H1 (cell line): ENCODE results near the gene LRRC46. TPM values are rescaled to one million over a fixed set of nuclear protein-coding genes. Genes with fewer than 3 reads are reported as not detected.

ENCODE experiments used
- ATF3 ChIP-seq: IDR thresholded peaks from 2 replicates; pipeline ENCODE4 v1.6.1; 2011; ENCODE audit warnings: low read depth, mild to moderate bottlenecking, low read length; ENCODE audit not compliant: insufficient read depth
- CBX5 ChIP-seq: fragments of 300-800, 300-1000 bp; sonication (generic); IDR thresholded peaks from 2 replicates; pipeline ENCODE4 v1.7.1; 2016; ENCODE audit warnings: antibody characterized with exemption, low read length, low read depth
- CBX8 ChIP-seq: fragments of 300-800, 300-1000 bp; sonication (generic); IDR thresholded peaks from 2 replicates; pipeline ENCODE4 v1.7.1; 2016; ENCODE audit warnings: low read depth, low read length, borderline replicate concordance
- EGR1 ChIP-seq: IDR thresholded peaks from 2 replicates; pipeline ENCODE4 v1.6.1; 2011; ENCODE audit warnings: low read depth, low read length, borderline replicate concordance
- GABPA ChIP-seq: IDR thresholded peaks from 2 replicates; pipeline ENCODE4 v1.6.1; 2011; ENCODE audit warnings: mild to moderate bottlenecking, low read length, moderate library complexity, borderline replicate concordance; ENCODE audit not compliant: insufficient read depth
- GTF2F1 ChIP-seq: IDR thresholded peaks from 2 replicates; pipeline ENCODE4 v1.6.1; 2012; ENCODE audit warnings: low read depth, low read length, improper control_type of control experiment, borderline replicate concordance
- HDAC6 ChIP-seq: IDR thresholded peaks from one replicate; pipeline ENCODE4 v1.7.1; 2012; ENCODE audit warnings: low read depth, mild to moderate bottlenecking, inconsistent platforms, low read length, moderate library complexity
- JUN ChIP-seq: IDR thresholded peaks from 2 replicates; pipeline ENCODE4 v1.6.1; 2011; ENCODE audit warnings: low read depth, mild to moderate bottlenecking, improper control_type of control experiment, low read length
- KDM1A ChIP-seq: fragments of 200-600, 300-600 bp; sonication (generic); IDR thresholded peaks from 2 replicates; pipeline ENCODE4 v1.7.1; 2016; ENCODE audit warnings: mild to moderate bottlenecking, low read length, borderline replicate concordance
- KDM4A ChIP-seq: IDR thresholded peaks from one replicate; pipeline ENCODE4 v1.7.1; 2012; ENCODE audit warnings: low read depth, mild to moderate bottlenecking, moderate library complexity, low read length, inconsistent platforms; ENCODE audit not compliant: severe bottlenecking
- POU5F1 ChIP-seq: IDR thresholded peaks from 2 replicates; pipeline ENCODE4 v1.6.1; 2011; ENCODE audit warnings: low read depth, mild to moderate bottlenecking, low read length, moderate library complexity
- RAD21 ChIP-seq, 2 experiments: IDR thresholded peaks in 1 of 2; conservative IDR thresholded peaks in 1 of 2; 2 replicates each; pipeline ENCODE4 v1.6.1; 2011; ENCODE audit warnings: low read depth in 2 of 2, low read length in 2 of 2, improper control_type of control experiment in 1 of 2, inconsistent platforms in 1 of 2, mild to moderate bottlenecking in 1 of 2, moderate library complexity in 1 of 2
- SAP30 ChIP-seq: fragments of 300-600 bp; sonication (generic); IDR thresholded peaks from 2 replicates; pipeline ENCODE4 v1.7.1; 2012; ENCODE audit warnings: low read length, moderate library complexity, mild to moderate bottlenecking, inconsistent platforms; ENCODE audit not compliant: insufficient read depth, insufficient replicate concordance
- SP2 ChIP-seq: IDR thresholded peaks from 2 replicates; pipeline ENCODE4 v1.6.1; 2012; ENCODE audit warnings: mild to moderate bottlenecking, low read length, inconsistent platforms
- TEAD4 ChIP-seq: IDR thresholded peaks from 2 replicates; pipeline ENCODE4 v1.6.1; 2012; ENCODE audit warnings: low read depth, low read length, inconsistent platforms, mixed read lengths
- USF2 ChIP-seq: IDR thresholded peaks from 2 replicates; pipeline ENCODE4 v1.6.1; 2011; ENCODE audit warnings: low read length, improper control_type of control experiment
- polyA plus RNA-seq, 7 experiments: library from polyadenylated mRNA; depleted of rRNA in 3 of 7; stranded (reverse) in 5 of 7; unstranded in 2 of 7; fragments of >200 nt in 5 of 7; fragments of 200-250 nt in 2 of 7; gene quantifications; 1 replicate in 5 of 7; 2 replicates in 1 of 7; 4 replicates in 1 of 7; pipeline versions ENCODE4 v1.2.1 to v1.2.3, GENCODE V29; 2011 to 2013; ENCODE audit warnings: missing spikeins in 2 of 7, mixed read lengths in 2 of 7
- total RNA-seq: library from RNA; stranded (reverse); fragmentation: NEBNext Ultra II Directional; extraction: Animal tissue kit (Norgen Biotek cat#: 25700); gene quantifications from 2 replicates; pipeline ENCODE4 v1.2.1, GENCODE V29; 2021

The LRRC46 gene
- total and polyA plus RNA-seq, 2 of the 8 experiments (the other 6 are each of a cell fraction or from before 2014, with no cell fraction given) = 0.18 TPM; not detected in 1

DNA sequence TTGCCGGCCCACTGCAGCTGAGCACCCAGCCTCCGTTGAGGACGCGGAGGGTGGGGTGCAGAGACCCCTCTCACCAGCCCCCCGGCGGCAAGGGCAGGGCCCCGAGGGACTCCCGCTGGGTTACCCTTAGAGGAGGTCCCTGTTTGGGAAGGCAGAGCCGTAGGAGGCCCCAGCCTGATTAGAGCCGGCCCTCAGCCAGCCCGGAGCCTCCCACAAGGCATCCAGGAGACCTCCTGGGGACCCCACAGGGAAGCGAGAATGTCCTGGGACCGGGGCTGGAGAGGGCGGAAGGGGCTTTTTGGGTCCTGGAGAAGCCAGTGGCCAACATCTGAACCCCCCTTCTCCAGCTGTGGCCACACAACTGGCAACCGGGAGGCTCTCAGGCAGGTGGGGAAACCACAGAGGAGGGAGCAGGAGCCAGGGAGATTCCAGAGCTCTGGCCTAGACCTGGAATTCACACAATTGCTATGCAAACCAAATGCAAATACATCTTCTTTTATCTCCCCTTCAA is 41.2 kb downstream of the LRRC46 start (continued):
- TF ChIP-seq CBX8 = no peak
- TF ChIP-seq GTF2F1 = no peak
- TF ChIP-seq CBX5 = no peak
- TF ChIP-seq SP2 = no peak
- TF ChIP-seq RAD21 (IDR thresholded peaks at IDR 0.05 in 1 of 2, conservative IDR thresholded peaks at IDR 0.05 in 1 of 2; ENCODE audit: low read depth in 2 of 2, low read length in 2 of 2) = no peak
- no peak for TF ChIP-seq POU5F1
- TF ChIP-seq KDM4A = peak; percentile 82
- TF ChIP-seq EGR1 = no peak
- TF ChIP-seq TEAD4 = 0 out of 2 replicates have a peak, but pooled peaks have one; percentile 58
- no peak for TF ChIP-seq ATF3
- TF ChIP-seq HDAC6 = no peak
- no peak for TF ChIP-seq KDM1A
- TF ChIP-seq SAP30 = no peak
- TF ChIP-seq GABPA = no peak
- no peak for TF ChIP-seq JUN
- TF ChIP-seq USF2 = no peak
